Measurements from ENCODE around the gene TAC4. TPM values are rescaled to one million over a fixed set of nuclear protein-coding genes. Genes with fewer than 3 reads are reported as not detected.

Gene TAC4
- total and polyA plus RNA-seq, 2 of the 13 experiments (the other 11 are each of a cell fraction or from before 2014, with no cell fraction given): not detected

- TF ChIP-seq ZNF280B (CRISPR knock-in tag; IDR thresholded peaks at IDR 0.05; ENCODE audit: borderline replicate concordance): peak; percentile 69
- peak; percentile 56; the same call in 1 of the 2 replicates for TF ChIP-seq KAT7 (CRISPR knock-in tag; IDR thresholded peaks at IDR 0.05; ENCODE audit: borderline replicate concordance)
- TF ChIP-seq ZNF34 (CRISPR knock-in tag; IDR thresholded peaks at IDR 0.05; ENCODE audit: borderline replicate concordance): 0 out of 2 replicates have a peak, but pooled peaks have one; percentile 38
- no peak for TF ChIP-seq ZNF883 (CRISPR knock-in tag; IDR thresholded peaks at IDR 0.05; ENCODE audit: not compliant biosample characterization)
- TF ChIP-seq MAZ (IDR thresholded peaks at IDR 0.05; ENCODE audit: borderline replicate concordance, low read depth, low read length): peak; percentile 65; the same call in 1 of the 2 replicates
- TF ChIP-seq MAZ (CRISPR knock-in tag; IDR thresholded peaks at IDR 0.05; ENCODE audit: low read depth): peak; percentile 81
- peak in 1 of 2 experiments; percentile 36; a peak in 1 of 4 replicates for TF ChIP-seq REST (IDR thresholded peaks at IDR 0.05; ENCODE audit: borderline replicate concordance in 1 of 2, low read depth in 1 of 2, low read length in 2 of 2)
- TF ChIP-seq ARNT2 (CRISPR knock-in tag; IDR thresholded peaks at IDR 0.05; ENCODE audit: low read depth): 0 out of 2 replicates have a peak, but pooled peaks have one; percentile 16
- 0 out of 2 replicates have a peak, but pooled peaks have one; percentile 62 for TF ChIP-seq ZBTB46 (CRISPR knock-in tag; IDR thresholded peaks at IDR 0.05; ENCODE audit: borderline replicate concordance)
- peak; percentile 66; the same call in 1 of the 2 replicates for TF ChIP-seq KDM5B (CRISPR knock-in tag; IDR thresholded peaks at IDR 0.05; ENCODE audit: borderline replicate concordance)
- TF ChIP-seq STAT5B (CRISPR knock-in tag; IDR thresholded peaks at IDR 0.05): no peak
- no peak for TF ChIP-seq ZNF619 (CRISPR knock-in tag; IDR thresholded peaks at IDR 0.05)
- TF ChIP-seq AKAP8 (CRISPR knock-in tag; IDR thresholded peaks at IDR 0.05): peak; percentile 68
- TF ChIP-seq ZBTB33 (CRISPR knock-in tag; IDR thresholded peaks at IDR 0.05): no peak
- TF ChIP-seq ZMYM3 (CRISPR knock-in tag; IDR thresholded peaks at IDR 0.05): peak; percentile 93
Measured at GRCh38 chr17:49887086-49887743, 39.3 kb upstream of the TAC4 start (continued).

All from HepG2 (cell line).